Activated CD8-positive, alpha-beta memory T cell treated with anti-CD3 and anti-CD28 coated beads, Interleukin-2, amount 50 U/mL, for 48 hours (primary cell): ENCODE measurements around the gene OSMR.
"Not testable (repeated sequence)": the region's sequence is repeated elsewhere in the genome, so short reads cannot be mapped to it uniquely, and the experiment has no call there.

Experiments used
- DNase-seq: peaks from one replicate; pipeline ENCODE4 v3.0.0-alpha.2; 2020

Gene OSMR

DNA sequence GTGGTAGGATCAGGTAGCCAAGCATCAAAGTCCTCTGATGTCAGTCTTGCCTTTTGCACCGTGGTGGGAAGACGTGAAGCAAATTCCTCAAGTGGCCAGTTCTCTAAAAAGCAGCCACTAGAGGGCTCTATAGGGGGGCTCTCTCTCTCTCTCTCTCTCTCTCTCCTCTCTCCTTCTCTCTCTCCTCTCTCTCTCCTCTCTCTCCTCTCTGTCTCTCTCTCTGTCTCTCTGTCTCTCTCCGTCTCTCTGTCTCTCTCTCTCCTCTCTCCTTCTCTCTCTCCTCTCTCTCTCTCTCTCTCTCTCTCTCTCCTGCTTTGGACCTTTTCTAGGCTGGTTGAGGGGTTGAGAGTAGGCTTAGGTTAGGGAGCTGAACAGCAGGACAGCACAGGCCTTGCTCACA lies 13.9 kb upstream of the OSMR start:
- no peak for DNase-seq

GRCh38 chr5:38832810-38833209 lies 13.0 kb upstream of the OSMR start:
- no peak for DNase-seq

DNA sequence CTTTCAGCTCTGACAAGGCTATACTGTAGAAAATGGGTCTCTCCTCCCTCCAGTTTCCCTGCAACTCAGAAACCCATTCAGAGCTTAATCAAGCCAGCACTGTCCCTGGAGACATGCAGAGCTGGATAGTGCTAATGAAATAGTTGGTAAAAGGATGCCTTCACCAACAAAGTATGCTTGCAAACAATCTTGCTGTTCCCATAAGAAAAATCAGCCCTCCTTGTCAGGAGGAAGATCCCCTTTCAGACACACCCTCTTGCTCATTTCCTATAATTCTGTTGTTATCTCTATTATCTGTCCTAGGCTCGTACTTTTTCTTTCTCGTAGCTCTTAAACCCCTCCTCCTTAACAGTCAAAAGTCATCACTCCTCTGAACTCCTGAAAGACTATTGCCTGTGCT lies 9.9 kb upstream of the OSMR start:
- no peak for DNase-seq

GRCh38 chr5:38837416-38837815 lies 8.4 kb upstream of the OSMR start:
- no peak for DNase-seq

DNA sequence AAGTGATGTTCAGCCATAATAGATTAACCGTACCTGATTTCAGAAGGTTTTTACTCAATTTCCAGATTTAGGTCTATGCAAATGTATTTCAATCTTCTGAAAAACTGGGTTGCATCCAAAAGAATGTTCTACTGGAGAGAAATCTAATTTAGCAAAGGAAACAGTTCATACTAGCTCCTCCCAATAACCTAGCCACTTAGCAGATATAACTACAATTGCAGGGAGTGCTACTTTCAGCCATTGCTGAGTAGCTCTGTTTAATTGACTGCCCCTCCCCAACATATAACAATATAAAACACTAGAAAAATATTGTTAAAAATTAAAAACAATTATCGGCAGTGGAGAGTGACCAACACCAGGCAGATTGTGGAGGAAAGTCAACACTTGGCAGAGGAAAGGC lies 7.9 kb upstream of the OSMR start:
- no peak for DNase-seq

GRCh38 chr5:38843665-38844064 lies 2.1 kb upstream of the OSMR start:
- DNase-seq: no peak

- no peak for DNase-seq
Observed at GRCh38 chr5:38846379-38847011, 683 bp downstream of the OSMR start.

DNA sequence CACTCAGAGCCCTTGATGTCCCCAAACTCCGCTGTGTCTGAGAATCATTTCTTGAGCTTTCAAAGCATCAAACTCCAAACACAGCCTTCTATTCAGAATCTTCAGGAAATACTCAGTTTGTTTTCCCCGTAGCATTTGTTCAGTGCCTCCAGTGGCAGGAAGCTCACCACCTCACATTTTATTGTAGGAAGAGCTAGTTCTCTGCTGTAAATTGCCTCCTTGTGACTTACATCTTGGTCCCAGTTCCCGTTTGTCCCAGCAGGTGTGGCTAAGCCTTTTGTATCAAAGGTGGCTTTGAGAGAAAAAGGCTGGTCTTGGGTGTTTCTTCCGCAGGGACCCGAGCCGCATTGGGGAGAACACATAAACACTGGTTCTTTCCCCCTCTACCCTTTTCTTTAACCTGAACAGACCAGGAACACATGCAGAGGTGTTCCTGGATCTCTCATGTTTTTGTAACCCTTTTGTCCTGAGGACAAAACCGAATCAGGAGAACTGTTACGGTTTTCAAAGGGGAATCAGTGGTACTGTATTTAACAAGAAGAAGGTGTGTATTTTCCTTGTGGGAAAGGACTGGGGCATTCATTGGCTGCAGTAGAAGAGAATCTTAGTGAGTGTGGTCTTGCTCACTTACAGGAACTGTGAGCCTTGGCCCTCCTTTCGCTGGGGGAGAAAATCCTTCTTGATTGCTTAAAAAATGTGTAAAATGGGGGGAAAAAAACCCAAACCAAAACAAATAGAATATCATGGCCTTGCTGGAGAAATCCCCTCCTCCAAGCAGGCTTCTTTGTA lies 1.9 kb downstream of the OSMR start:
- no peak for DNase-seq

GRCh38 chr5:38848637-38849036 lies 2.8 kb downstream of the OSMR start:
- DNase-seq: no peak

DNA sequence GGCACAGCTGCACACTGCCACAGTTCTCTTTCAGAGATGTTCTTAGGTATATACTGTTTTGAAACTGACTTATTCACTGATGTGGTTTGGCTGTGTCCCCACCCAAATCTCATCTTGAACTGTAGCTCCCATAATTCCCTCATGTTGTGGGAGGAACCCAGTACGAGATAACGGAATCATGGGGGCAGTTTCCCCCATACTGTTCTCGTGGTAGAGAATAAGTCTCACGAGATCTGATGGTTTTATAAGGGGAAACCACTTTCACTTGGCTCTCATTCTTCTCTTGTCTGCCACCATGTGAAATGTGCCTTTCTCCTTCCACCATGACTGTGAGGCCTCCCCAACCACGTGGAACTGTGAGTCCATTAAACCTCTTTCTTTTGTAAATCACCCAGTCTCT lies 5.8 kb downstream of the OSMR start:
- not testable (repeated sequence) for DNase-seq

GRCh38 chr5:38853753-38854470 lies 8.1 kb downstream of the OSMR start:
- no peak for DNase-seq

GRCh38 chr5:38854907-38855306 lies 9.1 kb downstream of the OSMR start:
- no peak for DNase-seq

- no peak for DNase-seq
Observed at GRCh38 chr5:38856660-38857059, 10.8 kb downstream of the OSMR start.

DNA sequence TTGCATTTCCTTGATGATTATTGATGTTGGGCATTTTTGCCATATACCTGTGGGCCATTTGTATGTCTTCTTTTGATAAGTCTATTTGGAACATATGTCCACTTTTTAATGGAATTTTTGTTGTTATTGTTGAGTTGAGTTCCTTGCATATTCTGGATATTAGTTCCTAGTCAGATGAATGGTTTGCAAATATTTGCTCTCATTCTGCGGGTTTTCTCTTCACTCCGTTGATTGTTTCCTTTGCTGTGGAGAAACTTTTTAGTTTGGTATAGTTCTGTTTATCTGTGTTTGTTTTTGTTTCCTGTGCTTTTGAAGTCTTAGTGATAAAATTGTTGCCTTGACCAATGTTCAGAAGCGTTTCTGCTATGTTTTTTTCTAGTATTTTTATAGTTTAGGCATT lies 13.0 kb downstream of the OSMR start:
- DNase-seq: no peak

GRCh38 chr5:38861986-38862770 lies 16.4 kb downstream of the OSMR start:
- DNase-seq: not testable (repeated sequence)

GRCh38 chr5:38866362-38867031 lies 20.7 kb downstream of the OSMR start:
- DNase-seq: no peak

GRCh38 chr5:38867032-38867398 lies 21.2 kb downstream of the OSMR start:
- DNase-seq: no peak

- DNase-seq: no peak
Observed at GRCh38 chr5:38867416-38867815, 21.6 kb downstream of the OSMR start.

- DNase-seq: no peak
Observed at GRCh38 chr5:38870595-38870994, 24.8 kb downstream of the OSMR start.

DNA sequence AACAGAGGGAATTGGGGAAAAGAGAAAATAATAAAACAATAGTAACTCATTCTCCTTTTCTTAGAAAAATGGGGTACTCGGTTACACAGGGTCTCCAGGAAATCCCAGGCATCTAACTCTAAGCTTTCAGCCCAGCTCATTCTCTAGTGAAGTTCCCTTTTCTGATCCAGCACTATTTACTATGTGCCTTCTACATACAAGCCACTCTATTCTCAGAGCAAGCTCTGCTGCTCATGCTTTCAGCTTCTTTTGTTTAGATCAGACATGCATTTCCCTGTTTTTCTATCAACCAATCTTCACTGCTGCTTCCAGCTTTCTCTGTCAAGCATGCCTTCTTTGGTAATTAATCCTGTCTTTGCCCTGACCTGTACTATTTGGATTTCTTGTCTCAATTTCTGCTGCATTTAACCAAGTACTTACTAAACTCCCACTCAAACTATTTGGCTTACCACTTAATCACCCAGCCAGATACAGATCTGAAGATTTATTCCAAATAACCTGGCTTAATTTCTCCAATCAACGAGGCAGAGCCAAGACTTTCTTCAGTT lies 25.3 kb downstream of the OSMR start:
- DNase-seq: no peak

- no peak for DNase-seq
Observed at GRCh38 chr5:38871790-38872551, 26.2 kb downstream of the OSMR start.

DNA sequence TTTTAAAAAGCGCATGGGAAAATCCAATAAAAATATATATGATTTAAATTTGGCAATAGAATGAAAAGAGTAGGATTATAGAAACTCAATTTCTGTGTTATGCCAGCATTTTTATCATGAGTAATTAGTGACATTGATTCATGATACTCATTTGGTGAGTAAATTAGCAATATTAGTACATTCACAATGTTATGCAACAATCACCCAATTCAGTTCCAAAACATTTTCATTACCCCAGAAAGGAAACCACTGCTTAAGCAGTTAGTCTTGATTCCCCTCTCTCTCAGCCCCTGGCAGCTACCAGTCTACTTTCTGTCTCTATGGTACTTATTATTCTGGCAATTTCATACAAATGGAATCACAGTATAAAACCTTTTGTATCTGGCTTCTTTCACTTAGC lies 27.0 kb downstream of the OSMR start:
- no peak for DNase-seq
